Mesenchymal stem cell (in vitro differentiated cells and primary cell): ENCODE results near the gene KAT7.

Experiments used
- DNase-seq: peaks from one replicate; pipeline ENCODE4 v3.0.0-alpha.2; 2013
- H2AFZ ChIP-seq: one replicate; pipeline ENCODE4 v1.6.1; 2013; ENCODE audit warnings: low read depth, mild to moderate bottlenecking, control low read depth, inconsistent platforms, low read length, moderate library complexity
- H2AK5ac ChIP-seq: 2 replicates; pipeline ENCODE4 v1.6.1; 2013; ENCODE audit warnings: low read length, moderate library complexity, mild to moderate bottlenecking, inconsistent platforms; ENCODE audit not compliant: severe bottlenecking
- H2BK120ac ChIP-seq: one replicate; pipeline ENCODE4 v1.6.1; 2013; ENCODE audit warnings: low read depth, mild to moderate bottlenecking, inconsistent platforms, low read length, moderate library complexity
- H2BK12ac ChIP-seq, 2 experiments: one replicate each; pipeline ENCODE4 v1.6.1; 2013; ENCODE audit warnings: inconsistent platforms in 2 of 2, low read length in 2 of 2, mild to moderate bottlenecking in 2 of 2, moderate library complexity in 2 of 2, control low read depth in 1 of 2
- H2BK15ac ChIP-seq: one replicate; pipeline ENCODE4 v1.6.1; 2013; ENCODE audit warnings: mild to moderate bottlenecking, low read depth, inconsistent platforms; ENCODE audit not compliant: poor library complexity, severe bottlenecking
- H2BK5ac ChIP-seq: 2 replicates; pipeline ENCODE4 v1.6.1; 2013; ENCODE audit warnings: low read depth, mild to moderate bottlenecking, low read length, control low read depth, inconsistent platforms; ENCODE audit not compliant: poor library complexity, severe bottlenecking
- H3K14ac ChIP-seq, 2 experiments: one replicate each; pipeline ENCODE4 v1.6.1; 2013; ENCODE audit warnings: inconsistent platforms in 2 of 2, low read length in 2 of 2, control low read depth in 1 of 2, mild to moderate bottlenecking in 1 of 2, moderate library complexity in 1 of 2
- H3K18ac ChIP-seq, 2 experiments: one replicate each; pipeline ENCODE4 v1.6.1; 2013; ENCODE audit warnings: inconsistent platforms in 2 of 2, low read length in 2 of 2, control low read depth in 1 of 2, low read depth in 1 of 2, mild to moderate bottlenecking in 1 of 2
- H3K23ac ChIP-seq, 2 experiments: one replicate each; pipeline ENCODE4 v1.6.1; 2013; ENCODE audit warnings: inconsistent platforms in 2 of 2, low read length in 2 of 2, mild to moderate bottlenecking in 2 of 2, moderate library complexity in 2 of 2, control low read depth in 1 of 2
- H3K27ac ChIP-seq: 2 replicates; pipeline ENCODE4 v1.5.1; 2013; ENCODE audit warnings: mild to moderate bottlenecking, moderate library complexity, low read length, control low read depth, inconsistent platforms; ENCODE audit not compliant: poor library complexity, severe bottlenecking
- H3K27me3 ChIP-seq, 2 experiments: 2 replicates each; pipeline versions ENCODE4 v1.6.1 to v1.7.0; 2013; ENCODE audit warnings: low read length in 2 of 2, mild to moderate bottlenecking in 2 of 2, moderate library complexity in 2 of 2, control low read depth in 1 of 2, inconsistent platforms in 1 of 2; ENCODE audit not compliant: control insufficient read depth in 1 of 2, insufficient read depth in 1 of 2
- H3K36me3 ChIP-seq, 2 experiments: 2 replicates each; pipeline versions ENCODE4 v1.6.1 to v1.7.0; 2013; ENCODE audit warnings: low read length in 2 of 2, control low read depth in 1 of 2, inconsistent platforms in 1 of 2, low read depth in 1 of 2, mild to moderate bottlenecking in 1 of 2; ENCODE audit not compliant: insufficient read depth in 2 of 2, control insufficient read depth in 1 of 2
- H3K4ac ChIP-seq, 2 experiments: one replicate each; pipeline ENCODE4 v1.6.1; 2013; ENCODE audit warnings: inconsistent platforms in 2 of 2, low read length in 2 of 2, mild to moderate bottlenecking in 2 of 2, moderate library complexity in 2 of 2, control low read depth in 1 of 2, low read depth in 1 of 2
- H3K4me1 ChIP-seq: 2 replicates; pipeline ENCODE4 v1.6.1; 2013; ENCODE audit warnings: low read depth, low read length, control low read depth; ENCODE audit not compliant: control insufficient read depth, insufficient read depth
- H3K4me2 ChIP-seq: 2 replicates; pipeline ENCODE4 v1.6.1; 2013; ENCODE audit warnings: low read length, mild to moderate bottlenecking, inconsistent platforms; ENCODE audit not compliant: poor library complexity, severe bottlenecking
- H3K4me3 ChIP-seq, 2 experiments: 2 replicates each; pipeline versions ENCODE4 v1.5.1 to v1.7.0; 2013; ENCODE audit warnings: low read length in 2 of 2, mild to moderate bottlenecking in 2 of 2, control low read depth in 1 of 2, low read depth in 1 of 2; ENCODE audit not compliant: insufficient read depth in 1 of 2
- H3K79me1 ChIP-seq: replicated peaks from 2 replicates; pipeline ENCODE4 v1.6.1; 2013; ENCODE audit warnings: mild to moderate bottlenecking, control low read depth, low read length, inconsistent platforms; ENCODE audit not compliant: poor library complexity, severe bottlenecking
- H3K9ac ChIP-seq: 2 replicates; pipeline ENCODE4 v1.7.0; 2013; ENCODE audit warnings: mild to moderate bottlenecking, low read length, moderate library complexity
- H3K9me3 ChIP-seq: 2 replicates; pipeline ENCODE4 v1.7.0; 2013; ENCODE audit warnings: mild to moderate bottlenecking, low read length; ENCODE audit not compliant: control insufficient read depth
- H4K8ac ChIP-seq: one replicate; pipeline ENCODE4 v1.6.1; 2013; ENCODE audit warnings: inconsistent platforms, mild to moderate bottlenecking, low read length, moderate library complexity
- H4K91ac ChIP-seq: one replicate; pipeline ENCODE4 v1.6.1; 2013; ENCODE audit warnings: mild to moderate bottlenecking, low read length, inconsistent platforms
- WGBS: methylation state at CpG from one replicate; pipeline ENCODE4 v1.1.7; 2013; ENCODE audit warnings: mixed read lengths; 5-methylcytosine and 5-hydroxymethylcytosine counted together

KAT7 gene

DNA sequence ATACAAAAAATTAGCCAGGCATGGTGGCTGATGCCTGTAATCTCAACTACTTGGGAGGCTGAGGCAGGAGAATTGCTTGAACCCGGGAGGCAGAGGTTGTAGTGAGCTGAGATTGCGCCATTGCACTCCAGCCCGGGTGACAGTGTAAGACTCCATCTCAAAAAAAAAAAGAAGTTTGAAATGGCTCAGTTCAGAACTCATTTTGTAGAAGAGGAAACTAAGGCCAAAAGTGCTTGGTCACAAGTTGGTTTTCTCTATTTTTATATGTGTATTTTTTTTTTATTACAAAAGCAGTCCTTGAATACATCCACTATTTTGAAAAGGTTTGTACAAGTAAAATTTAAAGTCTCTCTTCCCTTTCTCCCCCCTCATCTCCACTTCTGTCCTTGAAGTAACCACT lies 53.9 kb downstream of the KAT7 start:
- Histone ChIP-seq H3K4me3 (no peak overlapping the region), H3K27ac (no peak overlapping the region), H2BK5ac (no peak overlapping the region), H3K4me1 (peaks cover 23% of the 10 kb centered on the region), H4K8ac (no peak overlapping the region), H3K4ac (no peak overlapping the region), H3K79me1 (peaks cover 34% of the 10 kb centered on the region), H4K91ac (no peak overlapping the region), H3K36me3 (peaks cover 4 to 44% of the 10 kb centered on the region in 2 experiments), H2AK5ac (no peak overlapping the region), H2BK12ac (no peak overlapping the region), H3K23ac (no peak overlapping the region), H2AFZ (no peak overlapping the region), H3K27me3 (no peaks in the 10 kb centered on the region), H3K4me2 (no peak overlapping the region), H3K14ac (no peak overlapping the region), H2BK120ac (no peak overlapping the region), H3K9ac (no peak overlapping the region), H3K9me3 (no peaks in the 10 kb centered on the region), H2BK15ac (no peak overlapping the region), H3K18ac (no peak overlapping the region)
- WGBS, result 96% methylated on average over 3 of the region's 3 CpGs
- DNase-seq, result no peak

- DNase-seq, result no peak
- no peak overlapping the region for H2BK120ac ChIP-seq
- H3K4me2 ChIP-seq, result no peak overlapping the region
- no peak overlapping the region for H3K23ac ChIP-seq
- no peaks in the 10 kb centered on the region for H3K27me3 ChIP-seq
- no peak overlapping the region for H4K91ac ChIP-seq
- peaks cover 34% of the 10 kb centered on the region for H3K79me1 ChIP-seq
- WGBS, result 76% methylated on average over 5 of the region's 6 CpGs
- H2AK5ac ChIP-seq, result no peak overlapping the region
- H4K8ac ChIP-seq, result no peak overlapping the region
- H2BK15ac ChIP-seq, result no peak overlapping the region
- H2AFZ ChIP-seq, result no peak overlapping the region
- no peak overlapping the region for H3K4me3 ChIP-seq
- no peak overlapping the region for H3K18ac ChIP-seq
- no peaks in the 10 kb centered on the region for H3K9me3 ChIP-seq
- H3K9ac ChIP-seq, result no peak overlapping the region
- no peak overlapping the region for H3K4ac ChIP-seq
- no peak overlapping the region for H2BK5ac ChIP-seq
- no peak overlapping the region for H3K14ac ChIP-seq
- no peak overlapping the region for H3K27ac ChIP-seq
- peaks cover 21% of the 10 kb centered on the region for H3K4me1 ChIP-seq
- no peak overlapping the region for H2BK12ac ChIP-seq
- peaks cover 4 to 47% of the 10 kb centered on the region in 2 experiments for H3K36me3 ChIP-seq
Observed at GRCh38 chr17:49842846-49843245, 54.4 kb downstream of the KAT7 start.

- no peak overlapping the region for H2BK12ac ChIP-seq
- H2BK15ac ChIP-seq, result no peak overlapping the region
- H3K27ac ChIP-seq, result no peak overlapping the region
- H3K36me3 ChIP-seq, result peaks cover under 1 to 49% of the 10 kb centered on the region in 2 experiments
- DNase-seq, result no peak
- no peak overlapping the region for H2AK5ac ChIP-seq
- no peak overlapping the region for H4K91ac ChIP-seq
- no peak overlapping the region for H3K23ac ChIP-seq
- no peak overlapping the region for H4K8ac ChIP-seq
- no peak overlapping the region for H2BK5ac ChIP-seq
- H2BK120ac ChIP-seq, result no peak overlapping the region
- H3K4me3 ChIP-seq, result no peak overlapping the region
- H3K79me1 ChIP-seq, result peaks cover 26% of the 10 kb centered on the region
- WGBS, result 86% methylated on average over 6 of the region's 6 CpGs
- H3K9ac ChIP-seq, result no peak overlapping the region
- H3K27me3 ChIP-seq, result no peaks in the 10 kb centered on the region
- H3K4ac ChIP-seq, result no peak overlapping the region
- H3K9me3 ChIP-seq, result no peaks in the 10 kb centered on the region
- no peak overlapping the region for H2AFZ ChIP-seq
- peaks cover 14% of the 10 kb centered on the region for H3K4me1 ChIP-seq
- H3K18ac ChIP-seq, result no peak overlapping the region
- H3K4me2 ChIP-seq, result no peak overlapping the region
- H3K14ac ChIP-seq, result no peak overlapping the region
Observed at GRCh38 chr17:49843774-49844350, 55.4 kb downstream of the KAT7 start.

DNA sequence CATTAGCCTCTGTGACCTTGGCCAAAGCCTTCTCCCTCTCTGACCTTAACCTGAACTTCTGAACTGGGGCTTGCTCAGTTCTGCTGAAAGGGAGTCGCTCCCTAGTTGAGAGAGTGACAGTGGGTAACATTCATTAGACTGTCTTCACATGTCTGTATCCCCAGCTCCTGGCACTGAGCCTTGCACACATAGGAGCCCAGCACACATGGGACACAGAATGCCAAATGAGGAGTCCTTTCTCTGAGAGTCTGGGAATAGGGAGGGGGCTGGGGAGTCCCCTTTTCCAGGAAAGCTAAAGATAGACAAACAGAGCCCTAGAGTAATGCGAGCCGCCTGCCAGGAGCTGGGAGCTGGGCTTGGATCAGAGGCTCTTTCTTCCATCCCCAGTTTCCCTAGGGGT lies 56.8 kb downstream of the KAT7 start:
- no peak overlapping the region for H3K4ac ChIP-seq
- H3K4me1 ChIP-seq, result peaks cover 3% of the 10 kb centered on the region
- no peak overlapping the region for H4K91ac ChIP-seq
- H3K4me3 ChIP-seq, result no peak overlapping the region
- H3K27me3 ChIP-seq, result no peaks in the 10 kb centered on the region
- H3K18ac ChIP-seq, result no peak overlapping the region
- no peak overlapping the region for H3K27ac ChIP-seq
- no peak overlapping the region for H3K23ac ChIP-seq
- no peak overlapping the region for H3K4me2 ChIP-seq
- no peak overlapping the region for H2BK15ac ChIP-seq
- no peak overlapping the region for H2BK120ac ChIP-seq
- no peaks in the 10 kb centered on the region for H3K9me3 ChIP-seq
- 88% methylated on average over 3 of the region's 3 CpGs for WGBS
- no peak overlapping the region for H2AFZ ChIP-seq
- peaks cover 0 to 42% of the 10 kb centered on the region in 2 experiments for H3K36me3 ChIP-seq
- H3K9ac ChIP-seq, result no peak overlapping the region
- H4K8ac ChIP-seq, result no peak overlapping the region
- H3K14ac ChIP-seq, result no peak overlapping the region
- DNase-seq, result no peak
- no peak overlapping the region for H2AK5ac ChIP-seq
- H2BK5ac ChIP-seq, result no peak overlapping the region
- H2BK12ac ChIP-seq, result no peak overlapping the region
- peaks cover 13% of the 10 kb centered on the region for H3K79me1 ChIP-seq
